Fibroblast of lung (primary cell): ENCODE measurements around the gene CLEC12A. TPM values are rescaled to one million over a fixed set of nuclear protein-coding genes. Genes with fewer than 3 reads are reported as not detected.

Source experiments
- DNase-seq, 2 donors: peaks; one replicate each; pipeline versions ENCODE4 v3.0.0 to v3.0.0-alpha.2; 2010; ENCODE audit warnings: low read depth in 2 of 2
- H2AFZ ChIP-seq: 2 replicates; pipeline ENCODE4 v1.5.1; 2012; ENCODE audit warnings: low read length, control low read depth, inconsistent platforms
- H3K27ac ChIP-seq: 2 replicates; pipeline ENCODE4 v1.5.1; 2011; ENCODE audit warnings: low read length, control low read depth; ENCODE audit not compliant: insufficient read depth
- H3K27me3 ChIP-seq: 2 replicates; pipeline ENCODE4 v1.5.1; 2011; ENCODE audit warnings: mild to moderate bottlenecking, low read length; ENCODE audit not compliant: control insufficient read depth, insufficient read depth
- H3K36me3 ChIP-seq: 2 replicates; pipeline ENCODE4 v1.5.1; 2011; ENCODE audit warnings: low read length; ENCODE audit not compliant: control insufficient read depth, insufficient read depth
- H3K4me1 ChIP-seq: 2 replicates; pipeline ENCODE4 v1.5.1; 2011; ENCODE audit warnings: low read length; ENCODE audit not compliant: control insufficient read depth, insufficient read depth; ENCODE audit errors: extremely low read depth
- H3K4me2 ChIP-seq: 2 replicates; pipeline ENCODE4 v1.5.1; 2011; ENCODE audit warnings: low read length, control low read depth; ENCODE audit not compliant: insufficient read depth; ENCODE audit errors: extremely low read depth
- H3K4me3 ChIP-seq, 4 experiments: fragments of 200-600 bp in 1 of 4; sonication (generic) in 1 of 4; replicated peaks in 1 of 4; 2 replicates each; pipeline ENCODE4 v1.5.1; 2011 to 2016; ENCODE audit warnings: low read length in 4 of 4, low read depth in 3 of 4, mild to moderate bottlenecking in 3 of 4, control low read depth in 2 of 4, inconsistent platforms in 1 of 4, mixed read lengths in 1 of 4; ENCODE audit not compliant: insufficient read depth in 1 of 4; ENCODE audit errors: control extremely low read depth in 1 of 4
- H3K79me2 ChIP-seq: 2 replicates; pipeline ENCODE4 v1.5.1; 2012; ENCODE audit warnings: mild to moderate bottlenecking, low read length, inconsistent platforms; ENCODE audit not compliant: control insufficient read depth, insufficient read depth
- H3K9ac ChIP-seq: 2 replicates; pipeline ENCODE4 v1.5.1; 2011; ENCODE audit warnings: mild to moderate bottlenecking, low read length, control low read depth; ENCODE audit not compliant: insufficient read depth
- H3K9me3 ChIP-seq: 2 replicates; pipeline ENCODE4 v1.5.1; 2012; ENCODE audit warnings: low read depth, low read length; ENCODE audit not compliant: control insufficient read depth, insufficient read depth
- H4K20me1 ChIP-seq: 2 replicates; pipeline ENCODE4 v1.5.1; 2011; ENCODE audit warnings: low read length; ENCODE audit not compliant: control insufficient read depth, insufficient read depth; ENCODE audit errors: extremely low read depth
- CTCF ChIP-seq, 2 donors: IDR thresholded peaks in 1 of 2; conservative IDR thresholded peaks in 1 of 2; 1 replicate in 1 of 2; 2 replicates in 1 of 2; pipeline ENCODE4 v1.5.1; 2011 to 2012; ENCODE audit warnings: low read length in 2 of 2, control low read depth in 1 of 2, inconsistent platforms in 1 of 2, low read depth in 1 of 2, mild to moderate bottlenecking in 1 of 2
- EZH2 ChIP-seq: IDR thresholded peaks from 2 replicates; pipeline ENCODE4 v1.5.1; 2012; ENCODE audit warnings: low read length, control low read depth, mild to moderate bottlenecking; ENCODE audit errors: missing control alignments
- polyA plus RNA-seq, 2 donors: library from polyadenylated mRNA; depleted of rRNA in 1 of 2; stranded (reverse) in 1 of 2; unstranded in 1 of 2; fragments of >200 nt; gene quantifications; 2 replicates each; pipeline ENCODE4 v1.2.1, GENCODE V29; 2011 to 2012; ENCODE audit warnings: missing spikeins in 1 of 2
- total RNA-seq: library from RNA; depleted of rRNA; stranded (reverse); fragments of >200 nt; gene quantifications from 2 replicates; pipeline ENCODE4 v1.2.1, GENCODE V29; 2014

Gene CLEC12A
- total and polyA plus RNA-seq, 2 donors (not counting 1 experiment from before 2014, with no cell fraction given) = not detected

GRCh38 chr12:9932270-9932669, 38.9 kb upstream of the CLEC12A start, which contains the start of gene CLEC2A:
Gene CLEC2A, minus strand, starts transcription at chr12:9932370. Its CDS starts 41 bp downstream, at chr12:9932329.
- Histone ChIP-seq H3K4me3 (no peak within 1 kb of the TSS), H3K27ac (no peak within 1 kb of the TSS), H3K4me2 (no peak within 1 kb of the TSS), H2AFZ (no peak within 1 kb of the TSS), H3K36me3 (no peaks in the 10 kb centered on the region), H3K4me1 (no peaks in the 10 kb centered on the region), H3K79me2 (no peaks in the 10 kb centered on the region), H4K20me1 (no peaks in the 10 kb centered on the region), H3K9me3 (no peaks in the 10 kb centered on the region), H3K27me3 (no peaks in the 10 kb centered on the region), H3K9ac (no peak within 1 kb of the TSS)
- TF ChIP-seq EZH2 = no peak
- no peak for TF ChIP-seq CTCF (conservative IDR thresholded peaks at IDR 0.05 in 1 of 2, IDR thresholded peaks at IDR 0.05 in 1 of 2; ENCODE audit: low read depth in 1 of 2, low read length in 2 of 2)
- no peak for DNase-seq

GRCh38 chr12:9933958-9934357, 37.3 kb upstream of the CLEC12A start:
- Histone ChIP-seq H3K4me2 (no peak overlapping the region), H3K9me3 (no peaks in the 10 kb centered on the region), H3K79me2 (no peaks in the 10 kb centered on the region), H3K4me1 (no peaks in the 10 kb centered on the region), H3K4me3 (no peak overlapping the region), H3K36me3 (no peaks in the 10 kb centered on the region), H4K20me1 (no peaks in the 10 kb centered on the region), H2AFZ (no peak overlapping the region), H3K27me3 (no peaks in the 10 kb centered on the region), H3K27ac (no peak overlapping the region), H3K9ac (no peak overlapping the region)
- TF ChIP-seq CTCF (conservative IDR thresholded peaks at IDR 0.05 in 1 of 2, IDR thresholded peaks at IDR 0.05 in 1 of 2; ENCODE audit: low read depth in 1 of 2, low read length in 2 of 2) (no peak), EZH2 (no peak)
- peak in 1 of 2 donors; percentile 2 for DNase-seq

GRCh38 chr12:9935026-9935425, 36.2 kb upstream of the CLEC12A start:
- no peaks in the 10 kb centered on the region for H3K36me3 ChIP-seq
- H4K20me1 ChIP-seq = no peaks in the 10 kb centered on the region
- no peaks in the 10 kb centered on the region for H3K9me3 ChIP-seq
- TF ChIP-seq EZH2 = no peak
- no peak for TF ChIP-seq CTCF (conservative IDR thresholded peaks at IDR 0.05 in 1 of 2, IDR thresholded peaks at IDR 0.05 in 1 of 2; ENCODE audit: low read depth in 1 of 2, low read length in 2 of 2)
- no peaks in the 10 kb centered on the region for H3K27me3 ChIP-seq
- H3K4me2 ChIP-seq = no peak overlapping the region
- H2AFZ ChIP-seq = no peak overlapping the region
- DNase-seq = no peak
- H3K9ac ChIP-seq = no peak overlapping the region
- no peak overlapping the region for H3K27ac ChIP-seq
- H3K79me2 ChIP-seq = no peaks in the 10 kb centered on the region
- no peaks in the 10 kb centered on the region for H3K4me1 ChIP-seq
- H3K4me3 ChIP-seq = no peak overlapping the region
